Measurements from ENCODE around the gene KRT4.
"Not testable (repeated sequence)": the region's sequence is repeated elsewhere in the genome, so short reads cannot be mapped to it uniquely, and the experiment has no call there.

The KRT4 gene

DNA sequence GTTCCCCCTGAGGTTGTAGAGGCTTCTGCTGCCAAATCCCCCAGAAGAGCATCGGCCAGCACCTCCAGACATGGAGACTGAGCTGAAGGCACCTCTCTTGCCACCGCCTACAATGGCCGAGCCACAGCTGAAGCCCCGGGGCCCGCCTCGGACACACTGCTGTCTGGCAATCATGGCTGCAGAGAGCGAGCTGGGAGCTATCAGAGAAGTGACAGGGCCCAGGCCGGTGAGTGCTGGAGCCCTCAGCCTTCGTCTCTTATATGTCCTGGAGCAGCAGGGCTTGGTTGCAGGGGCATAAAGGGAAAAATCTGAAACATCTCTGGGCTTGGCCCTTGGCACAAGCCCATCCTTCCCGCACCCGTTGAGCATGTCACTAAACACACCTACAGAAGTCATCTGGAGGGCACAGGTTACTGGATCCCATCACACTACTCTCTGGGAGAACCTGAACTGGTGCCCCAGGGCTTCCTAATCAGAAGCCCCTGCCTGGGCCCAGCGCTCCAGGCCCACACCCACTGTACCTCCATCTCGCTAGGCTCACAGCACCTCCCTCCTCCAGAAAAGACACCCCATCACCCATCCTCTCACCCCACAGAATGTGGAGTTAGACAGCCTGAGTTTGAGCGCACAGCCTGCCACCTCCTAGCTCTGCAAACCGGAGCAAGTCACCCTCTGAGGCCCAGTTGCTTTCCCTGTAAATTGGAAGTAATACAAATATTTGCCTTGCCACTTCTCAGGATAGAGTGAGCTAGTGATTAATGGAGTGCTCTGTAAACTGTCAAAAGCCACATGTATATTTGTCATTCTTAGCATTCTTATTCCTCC is at the start of gene KRT4:
TSS of gene KRT4 (minus strand) at position 232 of the 825 bp plus-strand sequence. CDS start at position 174, 58 bp downstream.
- no peak for TF ChIP-seq ZNF274 (IDR thresholded peaks at IDR 0.05; ENCODE audit: low read depth, low read length)

DNA sequence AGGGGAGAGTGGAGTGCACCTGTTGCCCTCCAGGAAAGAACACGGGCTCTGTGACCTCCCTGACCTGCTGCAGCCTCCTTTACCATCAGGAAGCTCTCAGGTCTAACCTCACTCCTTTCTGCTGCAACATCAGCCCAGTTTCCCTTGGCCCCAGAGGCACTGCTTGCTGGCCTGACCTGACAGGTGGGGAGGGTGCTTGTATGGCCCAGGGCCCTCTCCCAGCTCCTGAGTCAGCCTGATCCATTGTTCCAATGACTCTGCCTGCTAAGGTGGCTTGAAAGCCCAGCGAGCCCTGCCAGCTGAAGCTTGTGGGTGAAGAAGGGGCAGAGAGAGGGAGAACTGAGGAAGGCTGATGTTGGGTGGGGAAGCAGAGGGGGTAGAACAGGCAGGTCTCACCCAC is 48.1 kb upstream of the KRT4 start:
- H3K4me3 ChIP-seq (ENCODE audit: low read length) = no peak overlapping the region

More for the DNA sequence above, at the start of gene KRT4:
- no peak within 1 kb of the TSS for H3K4me3 ChIP-seq (ENCODE audit: low read length)

DNA sequence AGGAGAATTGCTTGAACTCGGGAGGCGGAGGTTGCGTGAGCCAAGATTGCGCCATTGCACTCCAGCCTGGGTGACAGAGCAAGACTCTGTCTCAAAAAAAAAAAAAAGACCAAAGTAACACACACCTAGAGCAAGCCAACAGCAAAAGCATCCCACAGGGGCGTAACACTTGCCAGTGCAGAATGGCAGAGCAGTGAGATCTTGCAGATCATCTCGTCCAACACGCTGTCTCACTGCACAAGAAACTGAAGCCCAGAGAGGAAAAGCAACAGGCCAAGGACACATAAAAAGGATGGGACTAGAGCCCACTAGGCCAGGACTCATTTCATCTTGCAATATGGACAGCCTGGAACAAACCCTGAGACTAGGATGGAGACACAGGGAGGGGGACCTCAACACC is 47.6 kb upstream of the KRT4 start:
- no peak overlapping the region for H3K4me3 ChIP-seq (ENCODE audit: low read length)
- no peak for TF ChIP-seq ZNF274 (IDR thresholded peaks at IDR 0.05; ENCODE audit: low read depth, low read length)

More for the DNA sequence above, 48.1 kb upstream of the KRT4 start:
- no peak for TF ChIP-seq ZNF274 (IDR thresholded peaks at IDR 0.05; ENCODE audit: low read depth, low read length)

DNA sequence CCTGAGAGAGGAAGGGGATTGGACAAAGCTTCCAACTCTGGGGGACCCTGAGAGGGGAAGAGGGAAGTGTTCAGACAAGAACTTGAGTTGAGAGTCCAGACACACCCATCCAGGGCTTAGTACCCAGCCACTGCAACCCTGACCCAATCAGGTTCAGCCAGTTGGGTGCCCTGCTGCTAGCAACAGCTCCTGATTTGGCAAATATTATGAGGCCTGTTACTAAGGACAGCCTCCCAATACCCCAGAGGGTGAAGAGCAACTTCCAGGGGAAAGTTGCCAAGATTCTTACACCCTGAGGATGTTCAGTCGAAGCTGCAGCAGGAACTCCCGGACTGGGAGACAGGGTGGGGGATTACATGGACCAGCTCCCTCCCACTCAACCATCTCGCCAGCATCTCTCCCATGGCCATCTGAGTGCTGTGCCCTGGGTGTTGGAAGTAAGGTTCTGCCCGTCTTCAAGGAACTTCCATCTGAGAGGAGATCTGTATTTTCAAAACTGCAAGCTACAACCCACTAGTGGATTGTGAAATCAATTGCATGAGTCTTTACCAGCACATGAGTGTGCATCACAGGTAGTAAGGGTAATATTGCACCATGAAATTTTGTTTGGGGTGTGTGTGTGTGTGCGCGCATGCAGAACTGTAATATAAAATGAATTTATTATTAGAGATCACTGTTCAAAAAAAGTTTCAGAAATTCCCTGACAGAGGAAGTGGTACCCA is 46.3 kb upstream of the KRT4 start:
- no peak for TF ChIP-seq ZNF274 (IDR thresholded peaks at IDR 0.05; ENCODE audit: low read depth, low read length)
- no peak overlapping the region for H3K4me3 ChIP-seq (ENCODE audit: low read length)

DNA sequence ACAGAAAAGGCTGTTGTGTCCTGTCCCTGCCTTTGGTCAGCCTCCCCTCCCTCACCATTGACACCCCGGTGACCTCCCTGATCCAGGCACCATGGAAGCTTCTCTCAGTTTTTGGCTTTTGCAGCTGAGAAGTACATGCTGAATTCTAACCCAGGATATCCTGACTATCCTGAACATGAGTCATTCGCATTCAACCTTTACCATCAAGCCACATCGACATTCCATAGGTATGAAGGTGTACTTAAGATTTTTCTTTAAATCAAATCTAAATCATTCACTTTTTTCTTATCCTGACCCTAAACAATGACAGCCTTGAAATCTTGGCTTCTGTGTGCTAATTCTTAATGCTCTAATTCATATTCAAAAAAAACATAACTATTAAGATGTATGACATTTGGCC is 43.6 kb upstream of the KRT4 start:
- H3K4me3 ChIP-seq (ENCODE audit: low read length) = no peak overlapping the region
- TF ChIP-seq ZNF274 (IDR thresholded peaks at IDR 0.05; ENCODE audit: low read depth, low read length) = no peak

DNA sequence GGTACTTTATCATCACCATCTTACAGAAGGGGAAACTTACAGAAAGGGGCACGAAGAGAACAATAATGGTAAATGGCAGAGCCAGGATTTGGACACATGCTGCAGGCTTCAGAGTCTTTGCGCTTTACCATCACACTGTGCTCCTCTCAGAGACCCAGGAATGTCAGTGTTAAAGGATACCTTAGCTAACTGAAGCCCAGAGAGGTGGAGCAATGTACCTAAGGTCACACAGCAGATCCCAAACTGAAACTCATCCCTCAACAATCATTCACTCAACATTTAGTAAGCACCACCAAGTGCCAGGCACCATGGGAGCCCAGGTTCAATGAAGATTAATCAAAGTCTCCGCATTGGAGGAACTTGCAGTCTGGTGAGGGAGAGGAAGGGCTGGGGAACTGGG is 42.9 kb upstream of the KRT4 start:
- H3K4me3 ChIP-seq (ENCODE audit: low read length) = no peak overlapping the region
- no peak for TF ChIP-seq ZNF274 (IDR thresholded peaks at IDR 0.05; ENCODE audit: low read depth, low read length)

DNA sequence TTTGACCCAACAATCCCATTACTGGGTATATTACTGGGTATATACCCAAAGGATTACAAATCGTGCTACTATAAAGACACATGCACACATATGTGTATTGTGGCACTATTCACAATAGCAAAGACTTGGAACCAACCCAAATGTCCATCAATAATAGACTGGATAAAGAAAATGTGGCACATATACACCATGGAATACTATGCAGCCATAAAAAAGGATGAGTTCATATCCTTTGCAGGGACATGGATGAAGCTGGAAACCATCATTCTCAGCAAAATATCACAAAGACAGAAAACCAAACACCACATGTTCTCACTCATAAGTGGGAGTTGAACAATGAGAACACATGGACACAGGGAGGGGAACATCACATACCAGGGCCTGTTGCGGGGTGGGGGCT is 42.2 kb upstream of the KRT4 start:
- not testable (repeated sequence) for H3K4me3 ChIP-seq (ENCODE audit: low read length)

DNA sequence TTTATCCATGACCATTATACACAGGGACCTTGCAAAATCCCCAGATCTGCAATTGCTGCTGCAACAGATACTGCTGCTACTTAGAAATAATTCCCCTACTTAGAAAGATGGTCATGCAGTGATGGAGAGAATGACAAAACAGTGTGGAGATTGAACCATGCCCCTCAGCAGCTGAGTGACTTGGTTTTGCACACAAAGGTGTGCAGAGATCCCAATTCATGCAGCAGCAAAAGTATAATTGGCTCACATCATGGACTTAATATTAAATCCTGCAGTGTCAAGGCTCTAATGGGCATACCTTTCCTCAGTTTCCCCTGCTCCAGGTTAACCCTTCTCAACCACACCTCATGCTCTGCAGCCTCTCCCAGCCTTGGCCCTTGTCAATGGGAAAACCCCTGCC is 37.9 kb upstream of the KRT4 start:
- no peak overlapping the region for H3K4me3 ChIP-seq (ENCODE audit: low read length)
- no peak for TF ChIP-seq ZNF274 (IDR thresholded peaks at IDR 0.05; ENCODE audit: low read depth, low read length)

DNA sequence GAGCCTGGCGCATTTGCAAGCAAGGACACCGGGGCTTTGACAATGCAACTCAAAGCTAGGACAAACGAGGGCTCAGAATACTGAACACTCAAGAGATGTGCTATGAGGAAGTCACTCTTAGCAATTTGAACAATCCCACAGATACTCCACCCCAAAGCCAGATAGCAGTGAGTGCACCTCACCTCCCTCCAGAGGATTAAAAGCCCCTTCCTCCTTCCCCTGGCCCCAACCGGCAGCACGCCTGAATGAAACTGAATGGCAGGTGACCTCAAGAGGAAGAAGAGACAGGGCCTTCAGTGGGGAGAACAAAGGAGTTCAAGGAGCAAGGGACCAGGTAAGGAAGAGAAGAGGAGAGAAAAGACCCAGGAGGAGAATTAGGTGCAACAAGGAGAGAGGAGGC is 36.8 kb upstream of the KRT4 start:
- H3K4me3 ChIP-seq (ENCODE audit: low read length) = no peak overlapping the region
- no peak for TF ChIP-seq ZNF274 (IDR thresholded peaks at IDR 0.05; ENCODE audit: low read depth, low read length)

DNA sequence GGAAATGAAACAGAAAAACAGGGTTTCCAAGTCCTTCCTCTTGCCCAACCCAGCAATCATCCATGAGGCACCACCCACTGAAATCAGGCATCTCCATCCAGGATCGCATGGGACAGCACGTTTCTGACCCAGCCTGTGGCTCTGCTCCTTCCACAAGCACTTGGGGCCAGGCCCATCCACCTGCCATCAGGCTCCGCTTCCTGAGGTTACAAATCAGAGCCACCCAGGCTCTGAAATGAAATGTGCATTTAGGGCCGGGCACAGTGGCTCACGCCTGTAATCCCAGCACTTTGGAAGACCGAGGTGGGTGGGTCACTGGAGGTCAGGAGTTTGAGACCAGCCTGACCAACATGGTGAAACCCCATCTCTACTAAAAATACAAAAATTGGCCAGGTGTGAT is 35.6 kb upstream of the KRT4 start:
- no peak for TF ChIP-seq ZNF274 (IDR thresholded peaks at IDR 0.05; ENCODE audit: low read depth, low read length)
- H3K4me3 ChIP-seq (ENCODE audit: low read length) = no peak overlapping the region

DNA sequence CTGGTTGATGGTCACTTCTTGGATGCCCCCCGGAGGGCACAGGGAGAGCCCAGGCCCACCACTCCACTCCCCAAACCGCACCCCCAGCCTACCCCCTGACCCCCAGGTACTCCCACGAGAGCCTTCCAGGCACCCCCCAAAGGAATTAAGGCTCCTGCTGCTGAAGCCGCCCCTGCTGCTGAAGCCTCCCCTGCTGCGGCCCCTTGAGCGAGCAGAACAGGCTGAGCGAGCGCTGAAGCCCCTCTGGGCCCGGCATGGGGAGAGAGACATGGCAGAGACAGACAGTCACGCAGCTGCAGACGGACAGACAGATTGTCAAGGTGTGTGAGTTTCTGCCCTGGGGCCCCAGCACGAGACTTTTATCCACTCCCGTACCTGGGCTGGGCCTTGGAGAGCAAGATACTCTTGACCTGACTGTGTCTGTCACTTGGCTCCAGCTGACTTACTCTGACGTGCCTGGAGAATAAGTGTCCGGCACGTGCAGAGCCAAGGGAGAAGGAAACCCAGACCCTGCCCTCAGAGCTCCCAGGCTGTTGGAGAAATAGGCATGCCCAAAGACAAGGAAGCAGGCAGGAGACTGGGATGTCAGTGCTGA is 34.8 kb upstream of the KRT4 start, which contains the start of gene KRT78:
TSS of gene KRT78 (minus strand) at position 334 of the 595 bp plus-strand sequence. CDS start at position 270, 64 bp downstream.
- no peak within 1 kb of the TSS for H3K4me3 ChIP-seq (ENCODE audit: low read length)
- no peak for TF ChIP-seq ZNF274 (IDR thresholded peaks at IDR 0.05; ENCODE audit: low read depth, low read length)

DNA sequence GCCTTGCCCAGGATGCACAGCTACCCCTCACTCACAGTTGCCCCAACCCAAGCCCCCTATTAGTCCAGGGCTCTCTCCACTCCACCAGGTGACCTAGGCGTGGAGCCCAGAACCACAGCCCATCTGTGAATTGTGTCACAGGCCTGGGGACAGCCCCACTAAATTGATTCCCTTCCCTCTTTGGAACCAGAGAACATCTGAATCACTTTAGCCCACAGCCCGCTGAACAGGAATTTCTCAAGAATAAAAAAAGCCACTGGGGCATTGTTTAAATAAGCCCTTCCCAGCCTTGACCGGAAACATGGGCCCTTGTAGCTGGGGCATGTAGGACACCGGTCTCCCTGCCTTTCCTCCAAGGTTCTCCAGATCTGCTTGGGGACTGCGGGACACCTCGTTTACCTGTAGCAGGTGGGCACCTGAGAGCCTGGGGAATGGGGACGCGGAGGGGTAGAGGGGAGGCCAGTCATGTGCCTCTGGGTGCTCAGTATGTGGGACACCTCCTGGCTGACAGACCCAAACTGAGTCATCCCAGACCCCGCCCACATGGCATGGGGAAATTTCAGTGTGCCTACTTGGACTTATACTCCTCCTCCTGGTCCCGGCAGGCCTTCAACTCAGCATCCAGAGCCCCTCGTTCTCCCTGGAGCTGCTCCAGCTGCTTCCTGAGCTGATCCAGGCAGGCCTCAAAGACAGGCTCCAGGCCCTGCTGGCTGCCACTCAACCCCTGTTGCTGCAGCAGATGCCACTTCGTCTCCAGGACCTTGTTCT is 33.6 kb upstream of the KRT4 start:
- H3K4me3 ChIP-seq (ENCODE audit: low read length) = no peak overlapping the region
- no peak for TF ChIP-seq ZNF274 (IDR thresholded peaks at IDR 0.05; ENCODE audit: low read depth, low read length)

DNA sequence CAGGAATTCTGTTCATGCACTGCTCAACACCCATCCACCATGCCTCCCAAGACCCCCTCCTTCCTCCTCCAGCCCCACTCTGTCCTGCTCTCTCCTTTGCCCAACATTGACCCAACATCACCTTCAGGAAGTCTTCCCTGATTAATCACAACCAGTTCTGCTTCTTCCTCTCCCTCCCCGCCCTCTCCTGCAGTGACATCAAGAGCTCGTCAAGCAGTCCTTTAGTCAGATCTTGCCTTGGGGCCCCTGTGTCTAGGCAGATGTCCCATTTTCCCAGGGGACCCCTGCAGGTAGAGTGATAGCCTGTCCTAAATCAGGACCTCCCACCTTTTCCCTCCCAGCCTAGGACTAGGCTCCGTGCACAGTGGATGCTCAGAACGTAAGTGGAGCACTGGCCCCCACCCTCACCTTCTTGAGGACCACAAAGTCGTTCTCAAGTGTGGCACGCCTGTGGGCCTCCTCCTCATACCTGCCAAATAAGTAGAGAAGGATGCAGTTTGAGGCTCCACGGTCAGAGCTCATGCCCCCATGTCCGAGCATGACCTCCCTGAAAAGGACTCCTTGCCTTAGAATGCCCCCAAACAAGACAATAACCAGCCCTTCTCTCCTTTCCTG is 32.5 kb upstream of the KRT4 start:
- TF ChIP-seq ZNF274 (IDR thresholded peaks at IDR 0.05; ENCODE audit: low read depth, low read length) = no peak
- H3K4me3 ChIP-seq (ENCODE audit: low read length) = no peak overlapping the region

DNA sequence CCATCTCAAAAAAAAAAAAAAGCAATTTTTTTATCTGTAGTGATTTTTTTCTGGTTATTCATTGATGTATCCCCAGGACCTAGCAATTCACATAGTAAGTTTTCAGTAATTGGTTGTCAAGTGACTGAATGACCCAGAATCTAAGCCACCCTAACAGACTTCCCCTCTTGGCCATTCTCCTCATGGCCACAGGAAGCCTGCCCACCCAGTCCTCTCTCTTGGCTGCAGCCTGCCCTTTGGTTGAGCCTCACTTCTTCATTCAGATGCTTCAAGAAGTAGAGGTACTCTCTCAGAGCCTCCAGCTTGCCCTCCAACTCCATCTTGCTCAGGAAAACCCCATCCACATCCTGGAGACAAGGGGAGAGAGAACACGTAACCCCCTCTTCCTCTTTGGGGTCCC is 32.0 kb upstream of the KRT4 start:
- no peak overlapping the region for H3K4me3 ChIP-seq (ENCODE audit: low read length)
- TF ChIP-seq ZNF274 (IDR thresholded peaks at IDR 0.05; ENCODE audit: low read depth, low read length) = no peak

Data from GM08714 (cell line).